LoVo (cell line): ENCODE results near the gene SHANK3.

Experiments used
- DNase-seq: peaks from one replicate; pipeline ENCODE4 v3.0.0-alpha.2; 2016; ENCODE audit warnings: low spot score

SHANK3 gene

DNA sequence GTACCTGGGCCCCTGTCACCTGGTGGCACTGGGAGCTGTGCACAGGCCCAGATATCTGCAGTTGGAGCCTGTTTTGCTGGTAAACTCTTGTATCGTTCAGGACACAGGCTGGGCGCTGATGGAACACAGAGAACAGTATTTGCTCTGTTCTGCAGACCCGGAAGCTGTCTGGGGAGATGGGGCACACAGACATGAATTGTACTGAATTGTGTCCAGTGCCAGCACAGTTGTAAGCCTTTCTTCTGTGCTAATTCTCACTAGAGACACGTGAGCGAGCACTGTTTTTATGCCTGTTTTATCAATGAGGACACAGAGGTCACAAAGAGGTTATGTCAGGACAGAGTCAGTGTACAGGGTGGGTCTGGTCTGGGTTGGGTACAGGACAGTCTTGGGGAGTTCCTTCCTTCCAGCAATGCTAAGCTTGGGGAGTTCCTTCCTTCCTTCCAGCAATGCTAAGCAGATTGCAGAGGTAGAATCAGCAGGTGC is 41.0 kb downstream of the SHANK3 start:
- no peak for DNase-seq

DNA sequence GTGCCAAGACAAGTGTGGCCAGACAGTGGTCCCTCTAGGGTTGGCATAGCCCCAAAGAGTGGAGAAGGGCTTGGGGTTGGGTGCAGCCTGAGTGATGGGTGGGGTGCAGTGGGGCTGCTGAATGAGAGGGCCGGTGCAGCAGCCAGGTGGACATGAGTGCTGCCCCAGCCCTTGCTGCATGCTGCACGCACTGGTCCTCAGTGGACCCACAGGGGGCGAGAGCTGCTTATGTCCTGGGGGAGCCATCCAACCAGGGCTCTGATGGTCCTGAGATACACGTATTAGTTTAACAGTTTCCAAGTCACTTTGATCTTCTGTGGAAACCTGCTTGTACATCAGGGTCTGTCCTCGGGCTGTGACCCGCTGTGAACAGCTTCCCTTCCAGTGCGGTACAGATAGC is 41.5 kb downstream of the SHANK3 start:
- no peak for DNase-seq

DNA sequence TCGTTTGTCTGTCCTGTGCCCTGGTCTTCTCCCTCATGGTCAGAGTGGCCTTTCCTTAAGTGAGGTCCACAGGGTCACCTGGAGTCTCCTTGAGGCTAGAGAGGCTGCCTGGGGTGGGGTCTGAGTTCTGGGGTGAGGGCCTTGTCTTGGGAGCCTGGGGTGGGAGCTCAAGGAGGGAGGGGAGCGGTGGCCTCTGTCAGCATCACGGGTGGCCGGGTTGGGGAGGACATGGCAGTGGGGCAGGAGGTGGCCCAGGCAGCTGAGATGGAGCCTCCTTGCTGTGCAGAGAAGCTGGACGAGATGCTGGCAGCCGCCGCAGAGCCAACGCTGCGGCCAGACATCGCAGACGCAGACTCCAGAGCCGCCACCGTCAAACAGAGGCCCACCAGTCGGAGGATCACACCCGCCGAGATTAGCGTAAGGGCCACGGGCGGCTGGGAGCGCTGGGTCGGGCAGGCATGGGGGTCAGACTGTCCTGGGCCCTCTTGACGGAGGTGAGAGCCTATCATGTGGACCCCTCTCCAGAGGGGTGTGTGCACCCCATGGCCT is 42.1 kb downstream of the SHANK3 start:
- DNase-seq = no peak

DNA sequence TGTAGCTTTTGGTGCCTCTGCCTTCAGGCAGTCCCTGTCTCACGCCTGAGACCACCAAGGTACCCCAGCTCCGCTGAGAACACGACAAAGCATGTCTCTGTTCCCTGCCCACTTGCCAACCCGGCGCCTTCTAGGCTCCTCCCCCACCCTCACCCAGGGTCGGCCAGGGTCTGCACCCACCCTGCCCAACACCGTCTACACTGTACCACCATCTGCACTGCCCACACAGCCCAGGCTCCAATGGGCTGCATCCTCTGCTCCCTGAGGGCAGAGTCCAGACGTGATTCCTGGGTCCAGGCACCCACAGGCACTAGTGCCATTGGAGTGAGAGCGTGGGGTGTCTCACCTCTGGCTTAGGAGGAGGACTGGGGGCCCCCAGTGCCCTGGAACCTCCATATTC is 42.6 kb downstream of the SHANK3 start:
- no peak for DNase-seq

DNA sequence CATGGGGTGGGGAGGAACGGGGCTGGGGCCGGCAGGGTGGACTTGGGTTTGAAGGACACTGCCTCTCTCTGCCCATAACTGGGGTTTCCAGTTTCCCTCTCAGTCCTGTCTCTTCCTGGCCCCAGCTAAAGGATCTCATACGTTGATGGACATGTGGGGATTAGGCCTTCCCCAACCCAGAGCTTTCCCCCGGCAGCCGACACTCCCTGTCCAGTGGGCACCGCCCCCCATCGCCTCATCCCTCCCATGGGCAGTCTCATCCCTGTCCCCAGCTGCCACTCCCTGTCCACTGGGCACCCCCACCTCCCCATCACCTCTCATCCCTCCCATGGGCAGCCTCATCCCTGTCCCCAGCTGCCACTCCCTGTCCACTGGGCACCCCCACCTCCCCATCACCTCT is 43.2 kb downstream of the SHANK3 start:
- DNase-seq = no peak

DNA sequence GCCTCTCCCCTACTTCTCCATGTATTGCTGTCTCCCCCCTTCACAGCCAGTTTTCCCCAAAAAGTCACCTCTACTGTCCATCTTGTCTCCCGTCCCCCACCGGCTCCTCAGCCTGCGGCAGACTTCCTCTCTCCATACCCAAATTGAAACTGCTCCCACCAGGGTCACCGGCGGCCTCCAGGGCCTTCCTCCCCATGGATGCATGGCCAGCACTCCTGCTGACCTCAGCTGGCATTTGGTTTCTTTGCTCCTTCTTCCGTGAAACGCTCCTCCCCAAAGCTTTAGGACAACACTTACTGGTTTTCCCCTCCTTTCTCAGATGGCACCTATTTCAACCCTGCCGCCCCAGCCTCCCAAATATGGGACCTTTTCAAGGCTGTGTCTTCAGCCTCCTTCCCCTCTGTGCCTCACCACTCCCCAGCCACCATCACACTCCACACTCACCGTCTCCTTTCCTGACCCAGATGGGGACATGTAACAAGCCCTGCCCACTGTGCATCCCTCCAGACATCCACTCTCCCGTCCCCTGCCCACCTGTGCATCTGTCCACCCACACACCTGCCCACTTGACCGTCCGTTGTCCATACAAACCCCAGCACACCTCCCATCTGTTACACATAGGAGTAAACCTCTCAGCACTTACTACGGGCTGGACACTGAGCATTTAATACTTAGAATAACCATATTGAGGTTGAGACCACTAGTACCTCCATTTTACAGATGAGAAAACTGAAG is 43.8 kb downstream of the SHANK3 start:
- no peak for DNase-seq

DNA sequence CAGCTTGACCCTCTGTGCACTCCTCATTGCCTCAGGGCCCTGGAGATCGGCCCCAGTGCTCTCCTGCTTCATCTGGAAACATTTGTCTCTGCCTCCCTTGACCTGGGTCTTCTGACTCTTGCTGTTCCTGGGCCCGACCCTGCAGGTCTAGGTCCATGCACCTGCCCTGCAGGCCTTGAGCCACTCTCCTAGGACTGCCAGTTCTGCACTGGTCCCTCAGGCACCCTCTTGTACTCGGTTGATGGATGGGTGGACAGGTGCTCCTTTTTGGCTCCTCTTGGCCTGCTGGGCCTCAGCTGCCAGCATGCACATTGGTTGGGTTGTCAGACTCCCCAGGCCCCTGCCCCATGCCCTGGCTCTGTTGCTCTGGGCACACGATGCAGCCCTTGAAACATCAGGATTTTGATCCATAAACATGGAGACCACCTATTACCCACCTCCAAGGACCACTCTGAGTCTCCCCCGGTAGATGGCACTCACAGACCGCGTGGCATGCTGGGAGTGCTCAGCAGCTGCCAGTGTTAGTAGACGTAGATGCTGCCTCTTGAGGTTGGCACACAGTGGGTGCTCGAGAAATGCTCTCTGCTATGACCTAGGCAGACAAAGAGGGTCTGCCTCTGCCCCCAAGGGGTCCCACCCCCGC is 45.2 kb downstream of the SHANK3 start:
- no peak for DNase-seq

DNA sequence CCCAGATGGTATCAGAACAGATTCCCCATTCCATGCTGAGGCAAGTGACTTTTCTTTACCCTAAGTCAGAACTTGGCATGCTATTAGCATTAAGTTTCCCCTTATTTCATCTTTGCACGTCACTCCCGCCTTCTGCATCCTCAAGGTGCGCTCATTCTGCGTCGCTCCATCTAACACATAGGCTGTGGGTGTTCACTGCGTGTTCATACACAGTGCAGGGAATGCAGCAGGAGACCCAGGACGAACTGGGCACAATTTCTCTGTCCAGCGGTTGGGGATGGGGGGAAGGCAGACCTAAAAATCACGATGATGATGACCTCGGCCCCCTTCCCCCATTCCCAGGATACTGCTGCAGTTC is 45.7 kb downstream of the SHANK3 start:
- no peak for DNase-seq

DNA sequence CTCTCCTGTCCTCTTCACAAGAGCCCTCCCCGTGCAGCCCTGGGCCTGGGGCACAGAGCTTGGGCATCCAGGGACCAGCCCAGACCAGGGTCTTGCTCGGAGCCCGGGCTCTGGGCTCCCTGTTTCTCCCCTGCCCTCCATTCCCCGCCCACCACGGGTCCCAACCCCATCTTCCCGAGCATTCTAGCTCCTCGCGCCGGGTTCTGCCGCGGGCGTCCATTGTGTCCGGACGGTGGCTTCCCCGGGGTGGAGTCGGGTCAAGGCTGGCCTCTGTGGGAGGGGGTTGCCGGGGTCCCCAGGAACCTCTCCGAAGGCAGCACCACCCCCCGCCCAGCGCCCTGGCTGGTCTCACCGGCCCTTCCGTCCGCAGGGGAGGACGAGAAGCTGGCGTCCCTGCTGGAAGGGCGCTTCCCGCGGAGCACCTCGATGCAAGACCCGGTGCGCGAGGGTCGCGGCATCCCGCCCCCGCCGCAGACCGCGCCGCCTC is 47.2 kb downstream of the SHANK3 start:
- no peak for DNase-seq

DNA sequence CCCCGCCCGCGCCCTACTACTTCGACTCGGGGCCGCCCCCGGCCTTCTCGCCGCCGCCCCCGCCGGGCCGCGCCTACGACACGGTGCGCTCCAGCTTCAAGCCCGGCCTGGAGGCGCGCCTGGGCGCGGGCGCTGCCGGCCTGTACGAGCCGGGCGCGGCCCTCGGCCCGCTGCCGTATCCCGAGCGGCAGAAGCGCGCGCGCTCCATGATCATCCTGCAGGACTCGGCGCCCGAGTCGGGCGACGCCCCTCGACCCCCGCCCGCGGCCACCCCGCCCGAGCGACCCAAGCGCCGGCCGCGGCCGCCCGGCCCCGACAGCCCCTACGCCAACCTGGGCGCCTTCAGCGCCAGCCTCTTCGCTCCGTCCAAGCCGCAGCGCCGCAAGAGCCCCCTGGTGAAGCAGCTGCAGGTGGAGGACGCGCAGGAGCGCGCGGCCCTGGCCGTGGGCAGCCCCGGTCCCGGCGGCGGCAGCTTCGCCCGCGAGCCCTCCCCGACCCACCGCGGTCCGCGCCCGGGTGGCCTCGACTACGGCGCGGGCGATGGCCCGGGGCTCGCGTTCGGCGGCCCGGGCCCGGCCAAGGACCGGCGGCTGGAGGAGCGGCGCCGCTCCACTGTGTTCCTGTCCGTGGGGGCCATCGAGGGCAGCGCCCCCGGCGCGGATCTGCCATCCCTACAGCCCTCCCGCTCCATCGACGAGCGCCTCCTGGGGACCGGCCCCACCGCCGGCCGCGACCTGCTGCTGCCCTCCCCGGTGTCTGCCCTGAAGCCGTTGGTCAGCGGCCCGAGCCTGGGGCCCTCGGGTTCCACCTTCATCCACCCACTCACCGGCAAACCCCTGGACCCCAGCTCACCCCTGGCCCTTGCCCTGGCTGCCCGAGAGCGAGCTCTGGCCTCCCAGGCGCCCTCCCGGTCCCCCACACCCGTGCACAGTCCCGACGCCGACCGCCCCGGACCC is 48.0 kb downstream of the SHANK3 start:
- DNase-seq = no peak

DNA sequence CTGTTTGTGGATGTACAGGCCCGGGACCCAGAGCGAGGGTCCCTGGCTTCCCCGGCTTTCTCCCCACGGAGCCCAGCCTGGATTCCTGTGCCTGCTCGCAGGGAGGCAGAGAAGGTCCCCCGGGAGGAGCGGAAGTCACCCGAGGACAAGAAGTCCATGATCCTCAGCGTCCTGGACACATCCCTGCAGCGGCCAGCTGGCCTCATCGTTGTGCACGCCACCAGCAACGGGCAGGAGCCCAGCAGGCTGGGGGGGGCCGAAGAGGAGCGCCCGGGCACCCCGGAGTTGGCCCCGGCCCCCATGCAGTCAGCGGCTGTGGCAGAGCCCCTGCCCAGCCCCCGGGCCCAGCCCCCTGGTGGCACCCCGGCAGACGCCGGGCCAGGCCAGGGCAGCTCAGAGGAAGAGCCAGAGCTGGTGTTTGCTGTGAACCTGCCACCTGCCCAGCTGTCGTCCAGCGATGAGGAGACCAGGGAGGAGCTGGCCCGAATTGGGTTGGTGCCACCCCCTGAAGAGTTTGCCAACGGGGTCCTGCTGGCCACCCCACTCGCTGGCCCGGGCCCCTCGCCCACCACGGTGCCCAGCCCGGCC is 48.7 kb downstream of the SHANK3 start:
- no peak for DNase-seq

DNA sequence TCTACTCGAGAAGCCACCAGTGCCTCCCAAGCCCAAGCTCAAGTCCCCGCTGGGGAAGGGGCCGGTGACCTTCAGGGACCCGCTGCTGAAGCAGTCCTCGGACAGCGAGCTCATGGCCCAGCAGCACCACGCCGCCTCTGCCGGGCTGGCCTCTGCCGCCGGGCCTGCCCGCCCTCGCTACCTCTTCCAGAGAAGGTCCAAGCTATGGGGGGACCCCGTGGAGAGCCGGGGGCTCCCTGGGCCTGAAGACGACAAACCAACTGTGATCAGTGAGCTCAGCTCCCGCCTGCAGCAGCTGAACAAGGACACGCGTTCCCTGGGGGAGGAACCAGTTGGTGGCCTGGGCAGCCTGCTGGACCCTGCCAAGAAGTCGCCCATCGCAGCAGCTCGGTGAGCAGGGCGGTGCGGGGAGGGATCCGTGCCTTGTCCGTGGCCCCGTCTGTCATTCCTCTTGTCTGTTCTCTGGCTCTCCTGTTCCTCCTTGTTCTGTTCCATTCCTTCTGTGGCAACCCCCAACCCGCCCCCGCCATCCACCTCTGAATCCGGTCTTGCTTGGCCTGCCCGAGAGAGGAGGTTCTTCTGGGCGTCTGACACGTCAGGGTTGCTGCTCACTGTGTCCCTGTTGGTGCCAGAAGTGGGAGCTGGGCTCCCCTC is 49.6 kb downstream of the SHANK3 start:
- DNase-seq = no peak
